ENCODE measurements around the gene KCNA10. TPM values are rescaled to one million over a fixed set of nuclear protein-coding genes. Genes with fewer than 3 reads are reported as not detected.

The KCNA10 gene
- total RNA-seq, 1 donor from 2014 or later = not detected

DNA sequence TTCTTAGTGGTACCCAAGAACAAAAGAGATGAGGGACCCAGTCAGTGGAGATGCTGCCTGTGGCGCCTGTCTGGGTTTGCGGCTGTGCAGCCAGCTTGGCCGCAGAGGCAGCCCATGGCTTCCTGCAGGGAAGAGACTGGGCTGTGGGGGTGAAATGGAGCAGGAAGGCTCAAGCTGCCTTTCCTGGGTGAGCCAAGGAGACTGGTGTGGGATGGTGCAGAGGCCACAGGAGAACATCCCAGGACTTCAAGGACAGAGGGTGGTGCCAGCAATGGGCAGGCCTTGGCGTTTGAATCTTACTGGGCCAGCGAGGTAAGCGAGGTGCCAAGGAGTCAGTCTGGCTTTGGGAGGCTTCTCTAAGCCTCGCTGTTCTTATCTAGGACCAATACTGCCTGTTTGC is 26.4 kb downstream of the KCNA10 start:
- no peak for ATAC-seq (ENCODE audit: low read depth)
- no peak for TF ChIP-seq CTCF (IDR thresholded peaks at IDR 0.05)
- H3K27ac Mint-ChIP-seq = no peak overlapping the region
- CTCF ChIA-PET = interaction anchor here (1.3 kb wide), 1 partner anchor 285 kb away, joined by 3 read pairs; no protein-coding TSS in a partner anchor
- DNase-seq = no peak
- POLR2A ChIA-PET = no interaction called here
- H3K27me3 Mint-ChIP-seq = peaks cover 2% of the 10 kb centered on the region
- no peaks in the 10 kb centered on the region for H3K36me3 Mint-ChIP-seq (ENCODE audit: low read depth)
- no peaks in the 10 kb centered on the region for H3K4me1 Mint-ChIP-seq
- H3K9me3 Mint-ChIP-seq = no peaks in the 10 kb centered on the region
- no peak overlapping the region for H3K4me3 Mint-ChIP-seq
- intact Hi-C loops (cut with micrococcal nuclease) = loop anchor here (10.0 kb wide), 1 partner anchor 848 kb away; no protein-coding TSS in a partner anchor

DNA sequence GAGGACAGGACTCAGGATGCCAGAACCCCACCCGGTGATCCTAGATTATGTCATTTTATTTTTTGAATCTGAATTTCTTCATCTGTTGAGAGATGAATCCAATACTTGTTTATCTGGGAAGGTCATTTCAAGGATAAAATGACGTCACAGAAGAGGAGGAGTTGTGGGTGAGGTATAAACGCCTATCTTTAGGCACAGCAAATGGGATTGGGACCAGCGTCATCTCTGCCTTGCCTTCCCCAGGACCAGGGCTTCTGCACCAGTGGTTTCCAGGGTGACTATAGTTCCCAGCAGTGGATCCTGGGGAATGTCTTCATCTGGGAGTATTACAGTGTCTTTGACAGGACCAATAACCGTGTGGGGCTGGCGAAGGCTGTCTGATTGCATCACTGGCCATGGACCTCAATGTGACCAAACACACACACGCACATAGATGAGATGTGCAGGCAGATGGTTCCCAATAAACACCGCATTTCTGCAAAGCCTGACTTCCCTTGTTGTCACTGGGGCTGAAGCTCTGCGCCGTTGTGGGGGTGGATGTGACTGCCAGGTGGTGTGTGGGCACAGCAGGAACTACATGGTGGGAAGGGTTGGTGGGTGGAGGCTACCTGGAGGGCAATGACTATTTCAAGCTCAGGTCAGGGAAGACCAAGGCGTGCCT is 28.1 kb downstream of the KCNA10 start:
- no peaks in the 10 kb centered on the region for H3K9me3 Mint-ChIP-seq
- ChIA-PET POLR2A (no interaction called here), CTCF (no interaction called here)
- DNase-seq = no peak
- H3K4me3 Mint-ChIP-seq = no peak overlapping the region
- no peak for TF ChIP-seq CTCF (IDR thresholded peaks at IDR 0.05)
- peaks cover 6% of the 10 kb centered on the region for H3K27me3 Mint-ChIP-seq
- ATAC-seq (ENCODE audit: low read depth) = no peak
- no peaks in the 10 kb centered on the region for H3K36me3 Mint-ChIP-seq (ENCODE audit: low read depth)
- no peak overlapping the region for H3K27ac Mint-ChIP-seq
- no peaks in the 10 kb centered on the region for H3K4me1 Mint-ChIP-seq
- intact Hi-C loops (cut with micrococcal nuclease) = loop anchor here (10.0 kb wide), 1 partner anchor 846 kb away; no protein-coding TSS in a partner anchor

DNA sequence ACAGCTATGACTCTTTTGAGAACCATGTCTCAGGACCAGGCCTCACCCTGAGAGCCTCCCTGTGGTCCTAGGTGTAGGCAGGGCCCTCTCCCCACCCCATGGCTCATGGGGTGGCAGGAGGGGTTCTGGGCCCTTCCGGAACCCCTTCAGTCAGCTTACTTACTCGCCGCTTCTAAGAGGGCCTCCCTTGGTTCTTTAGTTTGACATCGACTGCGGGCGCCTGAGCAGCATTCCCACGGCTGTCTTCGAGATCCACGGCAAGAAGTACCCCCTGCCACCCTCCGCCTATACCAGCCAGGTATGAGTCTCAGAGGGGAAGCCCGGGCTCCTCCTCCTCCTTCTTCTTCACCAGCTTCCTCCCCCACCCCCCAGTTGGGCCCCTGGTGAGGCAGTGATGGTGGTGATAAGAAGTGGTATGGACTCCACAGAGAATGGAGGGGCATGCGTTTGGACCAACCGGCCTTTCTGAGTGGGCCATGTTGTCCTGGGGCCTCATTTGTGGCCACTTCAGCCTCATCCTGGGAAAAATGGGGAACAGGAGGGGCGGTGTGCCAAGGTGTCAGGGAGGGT is 28.9 kb downstream of the KCNA10 start:
- Mint-ChIP-seq H3K9me3 (no peaks in the 10 kb centered on the region), H3K4me3 (no peak overlapping the region), H3K27me3 (peaks cover 6% of the 10 kb centered on the region), H3K36me3 (ENCODE audit: low read depth) (no peaks in the 10 kb centered on the region), H3K27ac (no peak overlapping the region), H3K4me1 (no peaks in the 10 kb centered on the region)
- intact Hi-C loops (cut with micrococcal nuclease) = loop anchor here (10.0 kb wide), 1 partner anchor 845 kb away; no protein-coding TSS in a partner anchor
- ChIA-PET CTCF (no interaction called here), POLR2A (no interaction called here)
- no peak for TF ChIP-seq CTCF (IDR thresholded peaks at IDR 0.05)
- no peak for DNase-seq
- no peak for ATAC-seq (ENCODE audit: low read depth)

- Mint-ChIP-seq H3K4me3 (no peak overlapping the region), H3K36me3 (ENCODE audit: low read depth) (no peaks in the 10 kb centered on the region), H3K4me1 (no peaks in the 10 kb centered on the region), H3K9me3 (no peaks in the 10 kb centered on the region), H3K27ac (no peak overlapping the region), H3K27me3 (peaks cover 6% of the 10 kb centered on the region)
- no peak for ATAC-seq (ENCODE audit: low read depth)
- ChIA-PET CTCF (no interaction called here), POLR2A (no interaction called here)
- TF ChIP-seq CTCF (IDR thresholded peaks at IDR 0.05) = no peak
- intact Hi-C loops (cut with micrococcal nuclease) = no loop called here
- DNase-seq = no peak
Measured at GRCh38 chr1:110489406-110489805, 29.6 kb downstream of the KCNA10 start.

DNA sequence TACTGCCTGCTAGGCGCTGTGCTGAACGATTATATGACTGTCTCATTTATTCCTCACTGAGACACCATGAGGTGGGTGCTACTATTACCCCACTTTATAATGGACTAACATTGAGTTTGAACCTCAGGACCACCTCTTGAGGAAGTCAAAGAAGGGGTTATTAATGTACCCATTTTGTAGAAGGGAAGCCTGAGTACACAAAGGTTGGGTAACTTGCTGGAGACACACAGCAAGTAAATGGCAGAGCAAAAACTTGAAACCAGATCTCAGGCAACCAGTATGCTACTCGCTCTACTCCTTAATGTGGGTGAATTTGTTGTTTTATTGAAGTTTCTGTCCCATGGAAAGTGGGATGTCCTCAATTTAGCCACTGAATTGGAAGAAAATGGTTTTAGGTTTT is 30.1 kb downstream of the KCNA10 start:
- ATAC-seq (ENCODE audit: low read depth) (no peak), DNase-seq (no peak)
- no peaks in the 10 kb centered on the region for H3K9me3 Mint-ChIP-seq
- H3K4me3 Mint-ChIP-seq = no peak overlapping the region
- TF ChIP-seq CTCF (IDR thresholded peaks at IDR 0.05) = no peak
- H3K36me3 Mint-ChIP-seq (ENCODE audit: low read depth) = no peaks in the 10 kb centered on the region
- no peaks in the 10 kb centered on the region for H3K4me1 Mint-ChIP-seq
- ChIA-PET CTCF (interaction anchor here (0.7 kb wide), 1 partner anchor 281 kb away, joined by 3 read pairs; no protein-coding TSS in a partner anchor), POLR2A (no interaction called here)
- peaks cover 11% of the 10 kb centered on the region for H3K27me3 Mint-ChIP-seq
- intact Hi-C loops (cut with micrococcal nuclease) = no loop called here
- H3K27ac Mint-ChIP-seq = no peak overlapping the region

Measured in activated B cell treated with CpG ODN at 0.5 μM for 24 hours (primary cell).